K562 (cell line): ENCODE measurements around the gene TMEM214. TPM values are rescaled to one million over a fixed set of nuclear protein-coding genes. Genes with fewer than 3 reads are reported as not detected.
A peak's percentile ranks its signal among the peaks of the same experiment; 100 is the strongest.

Experiments used
- ATAC-seq: fragments of 200-7000 bp; cut with Tn5 transposase; 3 replicates; pipeline ENCODE4 v1.9.1; 2020; ENCODE audit warnings: moderate library complexity
- BruUV-seq: library from RNA; stranded (reverse); fragments of 400-500 nt; replicated peaks from 2 replicates; lab custom pipeline; 2021; lab: Mats Ljungman, UMichigan
- CTCF ChIA-PET: fragments of 300-600 bp; formaldehyde crosslinking; extraction: SDS; loops from one replicate; lab custom pipeline; 2021; ENCODE audit warnings: low intra/inter-chr PET ratio; lab: Yijun Ruan, JAX
- POLR2A ChIA-PET: fragments of 300-600, 350-650 bp; sonication (Branson Sonifier 250); formaldehyde crosslinking; extraction: SDS; loops from one replicate; lab custom pipeline; 2021; ENCODE audit warnings: antibody characterized with exemption, inconsistent platforms; lab: Yijun Ruan, JAX
- DNase-seq, 4 experiments: peaks; one replicate each; pipeline versions ENCODE4 v3.0.0 to v3.0.0-alpha.2; 2011 to 2018; ENCODE audit warnings: low spot score in 3 of 4, mixed read lengths in 3 of 4; ENCODE audit errors: extremely low read depth in 1 of 4
- FAIRE-seq: peaks from 2 replicates; lab custom pipeline; 2011; peaks lifted over from hg19 to GRCh38; lab: Jason Lieb, UNC
- H2AFZ ChIP-seq: 2 replicates; pipeline ENCODE4 v1.6.0; 2011; ENCODE audit warnings: low read depth, low read length, control low read depth, inconsistent platforms
- H3K27ac ChIP-seq: fragments of 200-600 bp; 3 replicates; pipeline ENCODE4 v1.8.0; 2011; ENCODE audit warnings: low read depth, mild to moderate bottlenecking, control low read depth, inconsistent platforms, low read length, moderate library complexity, mixed read lengths; ENCODE audit errors: extremely low read depth
- H3K27me3 ChIP-seq, 2 experiments: fragments of 300-600 bp in 1 of 2; 2 replicates in 1 of 2; 3 replicates in 1 of 2; pipeline versions ENCODE4 v1.6.0 to v1.8.0; 2011; ENCODE audit warnings: inconsistent platforms in 2 of 2, low read length in 2 of 2, mild to moderate bottlenecking in 1 of 2, mixed read lengths in 1 of 2, moderate library complexity in 1 of 2; ENCODE audit not compliant: control insufficient read depth in 2 of 2, insufficient read depth in 2 of 2
- H3K36me3 ChIP-seq: fragments of 300-600 bp; 3 replicates; pipeline ENCODE4 v1.8.0; 2011; ENCODE audit warnings: mild to moderate bottlenecking, low read length, inconsistent platforms; ENCODE audit not compliant: control insufficient read depth, insufficient read depth
- H3K4me1 ChIP-seq, 2 experiments: fragments of 200-600 bp in 1 of 2; replicated peaks in 1 of 2; 2 replicates in 1 of 2; 3 replicates in 1 of 2; pipeline versions ENCODE4 v1.5.1 to v1.8.0; 2011; ENCODE audit warnings: inconsistent platforms in 2 of 2, low read length in 2 of 2, mild to moderate bottlenecking in 1 of 2, mixed read lengths in 1 of 2, moderate library complexity in 1 of 2; ENCODE audit not compliant: control insufficient read depth in 2 of 2, insufficient read depth in 2 of 2
- H3K4me2 ChIP-seq: 2 replicates; pipeline ENCODE4 v1.6.1; 2011; ENCODE audit warnings: low read length, control low read depth, inconsistent platforms, mixed read lengths; ENCODE audit not compliant: insufficient read depth
- H3K4me3 ChIP-seq: fragments of 200-600 bp; sonication (generic), shearing (Covaris generic); 2 replicates; pipeline ENCODE4 v1.5.1; 2016; ENCODE audit warnings: control low read depth, inconsistent platforms
- H3K79me2 ChIP-seq: fragments of 200-600 bp; 3 replicates; pipeline ENCODE4 v1.8.0; 2011; ENCODE audit warnings: low read length, inconsistent platforms; ENCODE audit not compliant: control insufficient read depth, insufficient read depth
- H3K9ac ChIP-seq, 2 experiments: 2 replicates each; pipeline versions ENCODE4 v1.6.0 to v1.6.1; 2011; ENCODE audit warnings: low read depth in 2 of 2, low read length in 2 of 2, control low read depth in 1 of 2, inconsistent platforms in 1 of 2, mild to moderate bottlenecking in 1 of 2, mixed read lengths in 1 of 2; ENCODE audit not compliant: insufficient read depth in 1 of 2
- H3K9me1 ChIP-seq: one replicate; pipeline ENCODE4 v1.6.0; 2011; ENCODE audit warnings: inconsistent platforms, mild to moderate bottlenecking, low read length, moderate library complexity; ENCODE audit not compliant: control insufficient read depth, insufficient read depth
- H3K9me3 ChIP-seq: replicated peaks from 2 replicates; pipeline ENCODE4 v1.5.1; 2011; ENCODE audit warnings: low read depth, low read length, inconsistent platforms; ENCODE audit not compliant: control insufficient read depth, insufficient read depth
- H4K20me1 ChIP-seq: replicated peaks from 2 replicates; pipeline ENCODE4 v1.6.1; 2011; ENCODE audit warnings: low read length, inconsistent platforms, mixed read lengths; ENCODE audit not compliant: control insufficient read depth, insufficient read depth
- MCM2 ChIP-seq: fragments of 450-650 bp; IDR thresholded peaks from 2 replicates; pipeline ENCODE4 v1.6.1; 2017; ENCODE audit warnings: low read depth, mild to moderate bottlenecking
- NFIC ChIP-seq: fragments of 450-650 bp; IDR thresholded peaks from 2 replicates; pipeline ENCODE4 v1.6.1; 2017; ENCODE audit warnings: mild to moderate bottlenecking, inconsistent platforms
- NFIX ChIP-seq: fragments of 250-450 bp; sonication (Bioruptor Pico); IDR thresholded peaks from 2 replicates; pipeline ENCODE4 v1.4.0; 2020; ENCODE audit warnings: low read depth, mild to moderate bottlenecking, moderate library complexity
- SPI1 ChIP-seq: IDR thresholded peaks from 2 replicates; pipeline ENCODE4 v1.6.1; 2011; ENCODE audit warnings: low read depth, low read length, control low read depth, borderline replicate concordance
- TFAP4 ChIP-seq: sonication (generic); formaldehyde crosslinking; IDR thresholded peaks from 2 replicates; pipeline ENCODE4 v1.8.0; 2022; ENCODE audit warnings: missing genetic modification reagents, mild to moderate bottlenecking, moderate library complexity, borderline replicate concordance
- WGBS: fragments of 100-300 bp; shearing (Covaris generic); methylation state at CpG from one replicate; pipeline ENCODE4 v1.1.6; 2016; ENCODE audit warnings: low coverage, mixed read lengths; ENCODE audit not compliant: insufficient coverage; ENCODE audit errors: missing lambda C conversion rate; 5-methylcytosine and 5-hydroxymethylcytosine counted together
- in situ Hi-C: fragments of 300-500 bp; cut with MboI; formaldehyde crosslinking; loops from 4 replicates; pipeline ENCODE4 v1.15.0; 2018; ENCODE audit warnings: inconsistent platforms, mixed read lengths
- intact Hi-C: fragments of 100-400 bp; cut with micrococcal nuclease; formaldehyde crosslinking; loops from 2 replicates; pipeline ENCODE4 v1.14.2; 2022
- polyA plus RNA-seq, 8 experiments: library from polyadenylated mRNA; depleted of rRNA in 4 of 8; stranded (reverse) in 5 of 8; unstranded in 3 of 8; fragments of >200 nt; fragmentation: Nextera tagmentation in 2 of 8; fragmentation: Illumina TruSeq in 1 of 8; extraction: Ambion mirVana in 2 of 8; extraction: Trizol in 1 of 8; gene quantifications; 2 replicates each; pipeline versions ENCODE4 v1.2.1 to v1.2.3, GENCODE V29; 2011 to 2014; ENCODE audit warnings: inconsistent platforms in 1 of 8, missing spikeins in 1 of 8
- total RNA-seq, 7 experiments: library from RNA; depleted of rRNA in 6 of 7; stranded (reverse); fragments of >200 nt in 6 of 7; fragmentation: Illumina TruSeq in 2 of 7; extraction: Trizol in 2 of 7; gene quantifications; 2 replicates each; pipeline versions ENCODE4 v1.2.1 to v1.2.3, GENCODE V29; 2011 to 2021; ENCODE audit warnings: low replicate concordance in 1 of 7

TMEM214 gene
- total and polyA plus RNA-seq, 9 of the 15 experiments (the other 6 are each of a cell fraction or from before 2014, with no cell fraction given), result 11.4 to 81.4 (median 44.1) TPM

GRCh38 chr2:27074738-27075565 lies 42.2 kb downstream of the TMEM214 start:
- peaks cover 8% of the 10 kb centered on the region; the same call in 1 of the 3 replicates for H3K36me3 ChIP-seq
- in situ Hi-C loops (no loop called here), intact Hi-C loops (no loop called here)
- no peak overlapping the region for H3K4me2 ChIP-seq
- 51% methylated on average over 4 of the region's 4 CpGs for WGBS
- no peaks in the 10 kb centered on the region for H3K9me1 ChIP-seq
- H2AFZ ChIP-seq, result peak overlapping the region; percentile 78
- CTCF ChIA-PET, result no interaction called here
- peaks cover 16% of the 10 kb centered on the region for H3K79me2 ChIP-seq
- FAIRE-seq (no peak), DNase-seq (peak in 2 of 4 experiments; percentile 47 to 58), ATAC-seq (no peak)
- no peaks in the 10 kb centered on the region for H3K9me3 ChIP-seq
- no peak overlapping the region; the same call in 2 of the 3 replicates for H3K27ac ChIP-seq
- H3K4me3 ChIP-seq, result no peak overlapping the region
- no peaks in the 10 kb centered on the region for H3K27me3 ChIP-seq
- peak; percentile 95 for TF ChIP-seq NFIC
- peak; percentile 20; the same call in 1 of the 2 replicates for TF ChIP-seq NFIX (CRISPR knock-in tag)
- TF ChIP-seq SPI1, result peak; percentile 32; the same call in 1 of the 2 replicates
- TF ChIP-seq TFAP4 (CRISPR knock-in tag), result peak; percentile 10; the same call in 1 of the 2 replicates
- no peak for TF ChIP-seq MCM2
- POLR2A ChIA-PET, result interaction anchor here (0.6 to 1.4 kb wide), 4 partner anchors 10 to 468 kb away, joined by 3 to 4 read pairs (median 3); partner anchors contain the start of gene KHK
- peak overlapping the region in 1 of 2 experiments; percentile 79; a peak in 1 of 4 replicates for H3K9ac ChIP-seq
- no peaks in the 10 kb centered on the region for H4K20me1 ChIP-seq
- H3K4me1 ChIP-seq, result peaks cover 50 to 57% of the 10 kb centered on the region in 2 experiments
- BruUV-seq, result no TSS peak
